Mesenchymal stem cell (in vitro differentiated cells and primary cell): Measurements from ENCODE around the gene ST8SIA5.

Experiments used
- DNase-seq: peaks from one replicate; pipeline ENCODE4 v3.0.0-alpha.2; 2013
- H2AFZ ChIP-seq: one replicate; pipeline ENCODE4 v1.6.1; 2013; ENCODE audit warnings: low read depth, mild to moderate bottlenecking, control low read depth, inconsistent platforms, low read length, moderate library complexity
- H2AK5ac ChIP-seq: 2 replicates; pipeline ENCODE4 v1.6.1; 2013; ENCODE audit warnings: low read length, moderate library complexity, mild to moderate bottlenecking, inconsistent platforms; ENCODE audit not compliant: severe bottlenecking
- H2BK120ac ChIP-seq: one replicate; pipeline ENCODE4 v1.6.1; 2013; ENCODE audit warnings: low read depth, mild to moderate bottlenecking, inconsistent platforms, low read length, moderate library complexity
- H2BK12ac ChIP-seq, 2 experiments: one replicate each; pipeline ENCODE4 v1.6.1; 2013; ENCODE audit warnings: inconsistent platforms in 2 of 2, low read length in 2 of 2, mild to moderate bottlenecking in 2 of 2, moderate library complexity in 2 of 2, control low read depth in 1 of 2
- H2BK15ac ChIP-seq: one replicate; pipeline ENCODE4 v1.6.1; 2013; ENCODE audit warnings: mild to moderate bottlenecking, low read depth, inconsistent platforms; ENCODE audit not compliant: poor library complexity, severe bottlenecking
- H2BK5ac ChIP-seq: 2 replicates; pipeline ENCODE4 v1.6.1; 2013; ENCODE audit warnings: low read depth, mild to moderate bottlenecking, low read length, control low read depth, inconsistent platforms; ENCODE audit not compliant: poor library complexity, severe bottlenecking
- H3K14ac ChIP-seq, 2 experiments: one replicate each; pipeline ENCODE4 v1.6.1; 2013; ENCODE audit warnings: inconsistent platforms in 2 of 2, low read length in 2 of 2, control low read depth in 1 of 2, mild to moderate bottlenecking in 1 of 2, moderate library complexity in 1 of 2
- H3K18ac ChIP-seq, 2 experiments: one replicate each; pipeline ENCODE4 v1.6.1; 2013; ENCODE audit warnings: inconsistent platforms in 2 of 2, low read length in 2 of 2, control low read depth in 1 of 2, low read depth in 1 of 2, mild to moderate bottlenecking in 1 of 2
- H3K23ac ChIP-seq, 2 experiments: one replicate each; pipeline ENCODE4 v1.6.1; 2013; ENCODE audit warnings: inconsistent platforms in 2 of 2, low read length in 2 of 2, mild to moderate bottlenecking in 2 of 2, moderate library complexity in 2 of 2, control low read depth in 1 of 2
- H3K27ac ChIP-seq: 2 replicates; pipeline ENCODE4 v1.5.1; 2013; ENCODE audit warnings: mild to moderate bottlenecking, moderate library complexity, low read length, control low read depth, inconsistent platforms; ENCODE audit not compliant: poor library complexity, severe bottlenecking
- H3K27me3 ChIP-seq, 2 experiments: 2 replicates each; pipeline versions ENCODE4 v1.6.1 to v1.7.0; 2013; ENCODE audit warnings: low read length in 2 of 2, mild to moderate bottlenecking in 2 of 2, moderate library complexity in 2 of 2, control low read depth in 1 of 2, inconsistent platforms in 1 of 2; ENCODE audit not compliant: control insufficient read depth in 1 of 2, insufficient read depth in 1 of 2
- H3K36me3 ChIP-seq, 2 experiments: 2 replicates each; pipeline versions ENCODE4 v1.6.1 to v1.7.0; 2013; ENCODE audit warnings: low read length in 2 of 2, control low read depth in 1 of 2, inconsistent platforms in 1 of 2, low read depth in 1 of 2, mild to moderate bottlenecking in 1 of 2; ENCODE audit not compliant: insufficient read depth in 2 of 2, control insufficient read depth in 1 of 2
- H3K4ac ChIP-seq, 2 experiments: one replicate each; pipeline ENCODE4 v1.6.1; 2013; ENCODE audit warnings: inconsistent platforms in 2 of 2, low read length in 2 of 2, mild to moderate bottlenecking in 2 of 2, moderate library complexity in 2 of 2, control low read depth in 1 of 2, low read depth in 1 of 2
- H3K4me1 ChIP-seq: 2 replicates; pipeline ENCODE4 v1.6.1; 2013; ENCODE audit warnings: low read depth, low read length, control low read depth; ENCODE audit not compliant: control insufficient read depth, insufficient read depth
- H3K4me2 ChIP-seq: 2 replicates; pipeline ENCODE4 v1.6.1; 2013; ENCODE audit warnings: low read length, mild to moderate bottlenecking, inconsistent platforms; ENCODE audit not compliant: poor library complexity, severe bottlenecking
- H3K4me3 ChIP-seq, 2 experiments: 2 replicates each; pipeline versions ENCODE4 v1.5.1 to v1.7.0; 2013; ENCODE audit warnings: low read length in 2 of 2, mild to moderate bottlenecking in 2 of 2, control low read depth in 1 of 2, low read depth in 1 of 2; ENCODE audit not compliant: insufficient read depth in 1 of 2
- H3K79me1 ChIP-seq: replicated peaks from 2 replicates; pipeline ENCODE4 v1.6.1; 2013; ENCODE audit warnings: mild to moderate bottlenecking, control low read depth, low read length, inconsistent platforms; ENCODE audit not compliant: poor library complexity, severe bottlenecking
- H3K9ac ChIP-seq: 2 replicates; pipeline ENCODE4 v1.7.0; 2013; ENCODE audit warnings: mild to moderate bottlenecking, low read length, moderate library complexity
- H3K9me3 ChIP-seq: 2 replicates; pipeline ENCODE4 v1.7.0; 2013; ENCODE audit warnings: mild to moderate bottlenecking, low read length; ENCODE audit not compliant: control insufficient read depth
- H4K8ac ChIP-seq: one replicate; pipeline ENCODE4 v1.6.1; 2013; ENCODE audit warnings: inconsistent platforms, mild to moderate bottlenecking, low read length, moderate library complexity
- H4K91ac ChIP-seq: one replicate; pipeline ENCODE4 v1.6.1; 2013; ENCODE audit warnings: mild to moderate bottlenecking, low read length, inconsistent platforms
- WGBS: methylation state at CpG from one replicate; pipeline ENCODE4 v1.1.7; 2013; ENCODE audit warnings: mixed read lengths; 5-methylcytosine and 5-hydroxymethylcytosine counted together

ST8SIA5 gene

DNA sequence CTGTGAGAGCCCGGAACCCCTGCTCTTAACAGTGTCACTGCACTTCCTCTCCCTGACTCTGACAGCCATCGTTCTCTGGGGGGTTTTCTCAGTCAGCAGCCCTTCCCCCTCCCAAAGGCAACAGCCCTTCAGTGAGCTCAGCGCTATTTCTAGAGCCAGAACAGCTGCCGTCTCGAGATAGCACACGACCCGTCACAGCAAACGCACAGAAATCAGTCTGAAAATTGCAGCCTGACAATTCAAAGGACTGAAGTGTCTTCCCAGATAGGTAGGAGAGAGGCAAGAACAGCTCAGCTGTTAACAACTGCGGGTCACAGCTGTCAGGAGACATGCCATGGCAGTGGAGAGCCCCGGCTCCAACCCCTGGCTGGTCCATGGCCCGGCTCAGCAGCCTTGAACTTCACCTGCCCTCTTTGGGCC is 45.4 kb downstream of the ST8SIA5 start:
- H2AK5ac ChIP-seq = no peak overlapping the region
- H3K4me1 ChIP-seq = no peaks in the 10 kb centered on the region
- peak overlapping the region; percentile 72 to 94 for H3K18ac ChIP-seq
- no peaks in the 10 kb centered on the region for H3K79me1 ChIP-seq
- H3K27ac ChIP-seq = no peak overlapping the region
- H3K4ac ChIP-seq = peak overlapping the region; percentile 46 to 75
- no peak overlapping the region for H3K4me2 ChIP-seq
- peak; percentile 63 for DNase-seq
- peak overlapping the region; percentile 35 for H2BK120ac ChIP-seq
- H4K91ac ChIP-seq = peak overlapping the region; percentile 67
- H3K9me3 ChIP-seq = no peaks in the 10 kb centered on the region
- H3K4me3 ChIP-seq = no peak overlapping the region
- H3K23ac ChIP-seq = no peak overlapping the region
- H4K8ac ChIP-seq = peak overlapping the region; percentile 95
- H3K27me3 ChIP-seq = peaks cover 14 to 26% of the 10 kb centered on the region in 2 experiments
- H2BK15ac ChIP-seq = peak overlapping the region; percentile 91
- H3K36me3 ChIP-seq = no peaks in the 10 kb centered on the region
- no peak overlapping the region for H2AFZ ChIP-seq
- H3K14ac ChIP-seq = no peak overlapping the region
- WGBS = 12% methylated on average over 10 of the region's 11 CpGs
- H2BK5ac ChIP-seq = no peak overlapping the region
- peak overlapping the region; percentile 28 to 95 for H2BK12ac ChIP-seq
- no peak overlapping the region for H3K9ac ChIP-seq

DNA sequence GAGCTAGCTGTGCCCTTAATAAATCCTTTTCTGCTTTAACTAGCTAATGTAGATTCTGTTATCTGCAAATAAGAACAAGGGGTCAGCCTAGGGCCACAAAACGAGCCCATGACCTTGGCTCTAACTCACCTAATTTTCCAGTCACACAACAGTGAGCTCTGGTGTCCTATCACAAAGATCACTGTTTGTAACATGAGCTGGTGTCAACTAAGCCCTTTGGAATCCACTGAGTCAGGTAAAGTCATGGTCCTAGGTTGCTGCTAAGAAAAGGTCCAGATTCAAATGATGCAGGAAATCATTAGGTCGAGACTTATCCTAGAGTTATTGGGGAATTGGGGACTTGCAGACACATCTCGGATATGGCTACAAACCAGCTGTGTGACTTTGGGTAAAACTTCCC is 49.9 kb downstream of the ST8SIA5 start:
- H3K4me3 ChIP-seq = no peak overlapping the region
- peak; percentile 5 for DNase-seq
- H4K91ac ChIP-seq = no peak overlapping the region
- no peaks in the 10 kb centered on the region for H3K79me1 ChIP-seq
- no peak overlapping the region for H3K14ac ChIP-seq
- no peak overlapping the region for H4K8ac ChIP-seq
- H3K18ac ChIP-seq = peak overlapping the region in 1 of 2 experiments; percentile 0
- H2AFZ ChIP-seq = no peak overlapping the region
- H3K4ac ChIP-seq = no peak overlapping the region
- 66% methylated on average over 3 of the region's 3 CpGs for WGBS
- H3K23ac ChIP-seq = no peak overlapping the region
- no peak overlapping the region for H3K9ac ChIP-seq
- H2BK120ac ChIP-seq = no peak overlapping the region
- no peak overlapping the region for H3K4me2 ChIP-seq
- H3K36me3 ChIP-seq = no peaks in the 10 kb centered on the region
- no peaks in the 10 kb centered on the region for H3K9me3 ChIP-seq
- peaks cover 0 to 16% of the 10 kb centered on the region in 2 experiments for H3K27me3 ChIP-seq
- no peak overlapping the region for H2AK5ac ChIP-seq
- H3K27ac ChIP-seq = no peak overlapping the region
- no peaks in the 10 kb centered on the region for H3K4me1 ChIP-seq
- H2BK12ac ChIP-seq = peak overlapping the region in 1 of 2 experiments; percentile 32
- no peak overlapping the region for H2BK5ac ChIP-seq
- H2BK15ac ChIP-seq = no peak overlapping the region

DNA sequence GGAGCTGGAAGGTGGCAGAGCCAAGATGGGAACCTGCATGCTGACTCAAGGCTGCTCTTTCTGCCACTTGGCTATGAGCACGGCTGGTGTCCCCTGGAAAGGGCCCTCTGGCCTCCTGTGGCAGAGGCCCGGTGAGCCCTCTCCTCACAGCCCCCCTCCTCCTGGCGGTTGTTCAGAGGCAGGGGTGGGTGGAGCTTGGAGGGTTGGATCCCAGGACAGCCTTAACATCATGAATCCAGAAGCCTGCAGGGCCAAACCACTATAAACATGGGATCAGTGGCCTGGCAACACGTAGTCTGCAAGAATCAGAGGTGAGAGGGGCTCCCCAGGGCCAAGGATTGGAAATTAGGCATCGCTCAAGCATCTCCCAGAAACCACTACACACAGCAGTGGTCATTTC is 51.3 kb downstream of the ST8SIA5 start:
- DNase-seq = no peak
- H3K27ac ChIP-seq = no peak overlapping the region
- H2AK5ac ChIP-seq = no peak overlapping the region
- no peaks in the 10 kb centered on the region for H3K79me1 ChIP-seq
- no peak overlapping the region for H3K9ac ChIP-seq
- H3K23ac ChIP-seq = no peak overlapping the region
- no peak overlapping the region for H2AFZ ChIP-seq
- H2BK12ac ChIP-seq = no peak overlapping the region
- H4K8ac ChIP-seq = no peak overlapping the region
- no peak overlapping the region for H4K91ac ChIP-seq
- no peak overlapping the region for H2BK5ac ChIP-seq
- H3K27me3 ChIP-seq = peaks cover 0 to 11% of the 10 kb centered on the region in 2 experiments
- H3K9me3 ChIP-seq = no peaks in the 10 kb centered on the region
- no peak overlapping the region for H2BK120ac ChIP-seq
- H2BK15ac ChIP-seq = no peak overlapping the region
- H3K36me3 ChIP-seq = no peaks in the 10 kb centered on the region
- H3K4me1 ChIP-seq = no peaks in the 10 kb centered on the region
- no peak overlapping the region for H3K14ac ChIP-seq
- H3K4ac ChIP-seq = no peak overlapping the region
- H3K4me3 ChIP-seq = no peak overlapping the region
- H3K4me2 ChIP-seq = no peak overlapping the region
- WGBS = 26% methylated on average over 1 of the region's 5 CpGs
- H3K18ac ChIP-seq = no peak overlapping the region

DNA sequence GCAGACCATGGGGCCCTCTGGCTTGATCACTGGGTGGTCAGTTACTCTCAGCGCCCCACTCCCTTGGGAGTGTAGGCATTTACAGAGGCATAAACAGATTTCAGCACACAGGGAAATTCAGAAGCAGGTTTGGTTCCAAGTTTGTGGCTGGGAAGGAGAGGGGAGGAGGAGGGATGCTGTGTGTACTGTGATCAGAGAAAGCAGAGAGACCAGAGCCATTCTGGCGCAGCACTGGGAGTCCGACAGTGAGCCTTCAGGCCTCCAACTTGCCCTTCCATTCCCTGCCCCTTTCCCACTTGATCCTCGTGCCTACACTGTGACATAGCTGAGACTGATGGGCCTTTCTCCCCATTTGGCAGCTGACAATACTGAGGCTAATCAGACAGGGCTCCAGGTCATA is 52.0 kb downstream of the ST8SIA5 start:
- H3K9ac ChIP-seq = no peak overlapping the region
- peak overlapping the region; percentile 5 for H2AFZ ChIP-seq
- peaks cover 0 to 11% of the 10 kb centered on the region in 2 experiments for H3K27me3 ChIP-seq
- no peak overlapping the region for H2BK5ac ChIP-seq
- DNase-seq = no peak
- no peaks in the 10 kb centered on the region for H3K36me3 ChIP-seq
- no peak overlapping the region for H3K27ac ChIP-seq
- no peak overlapping the region for H2BK15ac ChIP-seq
- H3K4me1 ChIP-seq = no peaks in the 10 kb centered on the region
- H3K14ac ChIP-seq = no peak overlapping the region
- no peak overlapping the region for H3K4ac ChIP-seq
- H3K9me3 ChIP-seq = no peaks in the 10 kb centered on the region
- no peak overlapping the region for H2AK5ac ChIP-seq
- H3K23ac ChIP-seq = no peak overlapping the region
- no peak overlapping the region for H3K4me2 ChIP-seq
- no peak overlapping the region for H2BK120ac ChIP-seq
- no peak overlapping the region for H4K8ac ChIP-seq
- H4K91ac ChIP-seq = peak overlapping the region; percentile 21
- no peak overlapping the region for H2BK12ac ChIP-seq
- no peaks in the 10 kb centered on the region for H3K79me1 ChIP-seq
- H3K18ac ChIP-seq = no peak overlapping the region
- H3K4me3 ChIP-seq = no peak overlapping the region
- 82% methylated on average over 4 of the region's 4 CpGs for WGBS
